ENCODE data around the gene AP3S1. TPM values are rescaled to one million over a fixed set of nuclear protein-coding genes. Genes with fewer than 3 reads are reported as not detected.
A peak's percentile ranks its signal among the peaks of the same experiment; 100 is the strongest.
"Not testable (repeated sequence)": the region's sequence is repeated elsewhere in the genome, so short reads cannot be mapped to it uniquely, and the experiment has no call there.

The AP3S1 gene
- polyA plus RNA-seq, 1 donor: 121 TPM

DNA sequence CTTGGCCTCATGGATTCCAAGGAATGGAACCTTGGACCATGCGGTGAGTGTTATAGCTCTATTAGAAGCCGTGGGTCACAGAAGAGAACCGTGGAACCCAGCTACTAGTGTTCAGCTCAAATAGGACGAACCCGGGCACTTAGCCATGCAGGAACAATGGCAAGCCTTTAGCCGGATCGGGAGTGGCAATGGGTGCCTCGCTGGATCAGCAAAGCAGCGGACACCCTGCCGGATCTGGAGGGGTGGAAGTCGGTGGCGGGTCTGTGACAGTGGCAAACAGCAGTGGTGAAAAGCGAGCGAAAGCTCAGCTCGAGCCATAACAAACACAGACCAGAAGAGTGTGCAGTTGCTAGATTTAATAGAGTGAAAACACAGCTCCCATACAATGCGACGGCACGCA is 22.9 kb upstream of the AP3S1 start:
- no peak overlapping the region for H3K4me3 ChIP-seq (ENCODE audit: low read length)
- no peaks in the 10 kb centered on the region for H3K4me1 ChIP-seq (ENCODE audit: control insufficient read depth, insufficient read depth, low read length)
- no peak overlapping the region for H3K27ac ChIP-seq (ENCODE audit: low read length)
- WGBS (ENCODE audit: insufficient coverage, low lambda C conversion rate): 80% methylated on average over 2 of the region's 18 CpGs
- DNase-seq: no peak
- H3K36me3 ChIP-seq (ENCODE audit: control insufficient read depth, insufficient read depth, low read length): no peaks in the 10 kb centered on the region
- peaks cover 3% of the 10 kb centered on the region for H3K9me3 ChIP-seq (ENCODE audit: control insufficient read depth, low read depth, low read length)
- H3K27me3 ChIP-seq (ENCODE audit: control insufficient read depth, insufficient read depth, low read length): peaks cover 55% of the 10 kb centered on the region

DNA sequence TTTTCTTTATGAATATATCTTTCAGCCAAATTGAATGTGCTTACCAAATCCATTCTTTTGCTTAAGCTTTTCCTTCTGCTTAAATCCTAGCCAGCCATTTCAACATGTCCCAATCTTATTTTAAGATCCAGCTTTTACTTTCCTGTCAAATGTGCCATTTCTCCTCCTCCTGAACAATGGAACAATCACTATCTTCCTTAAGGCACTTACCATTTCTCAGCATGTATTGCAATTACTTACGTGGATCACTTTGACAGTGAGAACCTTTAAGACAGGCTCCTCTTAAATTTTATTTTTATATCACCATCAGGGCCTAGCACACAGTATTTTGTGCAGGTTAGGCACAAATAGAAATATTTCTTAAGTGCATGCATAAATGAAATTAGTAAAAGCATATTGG is 20.9 kb upstream of the AP3S1 start:
- 100% methylated on average over 1 of the region's 1 CpG for WGBS (ENCODE audit: insufficient coverage, low lambda C conversion rate)
- H3K4me1 ChIP-seq (ENCODE audit: control insufficient read depth, insufficient read depth, low read length): no peaks in the 10 kb centered on the region
- no peak for DNase-seq

DNA sequence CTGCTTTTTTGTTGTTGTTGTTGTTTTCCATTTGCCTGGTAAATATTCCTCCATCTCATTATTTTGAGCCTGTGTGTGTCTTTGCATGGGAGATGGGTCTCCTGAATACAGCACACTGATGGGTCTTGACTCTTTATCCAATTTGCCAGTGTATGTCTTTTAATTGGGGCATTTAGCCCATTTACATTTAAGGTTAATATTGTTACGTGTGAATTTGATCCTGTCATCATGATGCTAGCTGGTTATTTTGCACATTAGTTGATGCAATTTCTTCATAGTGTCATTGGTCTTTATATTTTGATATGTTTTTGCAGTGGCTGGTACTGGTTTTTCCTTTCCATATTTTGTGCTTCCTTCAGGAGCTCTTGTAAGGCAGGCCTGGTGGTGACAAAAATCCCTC is 16.8 kb upstream of the AP3S1 start:
- peaks cover 14% of the 10 kb centered on the region for H3K36me3 ChIP-seq (ENCODE audit: control insufficient read depth, insufficient read depth, low read length)
- not testable (repeated sequence) for H3K9me3 ChIP-seq (ENCODE audit: control insufficient read depth, low read depth, low read length); H3K27me3 ChIP-seq (ENCODE audit: control insufficient read depth, insufficient read depth, low read length); H3K27ac ChIP-seq (ENCODE audit: low read length); H3K4me3 ChIP-seq (ENCODE audit: low read length); DNase-seq; H3K4me1 ChIP-seq (ENCODE audit: control insufficient read depth, insufficient read depth, low read length)
- WGBS (ENCODE audit: insufficient coverage, low lambda C conversion rate): no CpG with 5 or more reads among the region's 1 CpG

More for the DNA sequence above, 20.9 kb upstream of the AP3S1 start:
- no peak overlapping the region for H3K4me3 ChIP-seq (ENCODE audit: low read length)
- H3K27ac ChIP-seq (ENCODE audit: low read length): no peak overlapping the region
- peaks cover 35% of the 10 kb centered on the region for H3K27me3 ChIP-seq (ENCODE audit: control insufficient read depth, insufficient read depth, low read length)
- H3K36me3 ChIP-seq (ENCODE audit: control insufficient read depth, insufficient read depth, low read length): no peaks in the 10 kb centered on the region
- H3K9me3 ChIP-seq (ENCODE audit: control insufficient read depth, low read depth, low read length): peaks cover 3% of the 10 kb centered on the region

GRCh38 chr5:115825948-115826347 is 15.8 kb upstream of the AP3S1 start:
- H3K27ac ChIP-seq (ENCODE audit: low read length): no peak overlapping the region
- H3K27me3 ChIP-seq (ENCODE audit: control insufficient read depth, insufficient read depth, low read length): no peaks in the 10 kb centered on the region
- H3K4me3 ChIP-seq (ENCODE audit: low read length): no peak overlapping the region
- peaks cover 19% of the 10 kb centered on the region for H3K36me3 ChIP-seq (ENCODE audit: control insufficient read depth, insufficient read depth, low read length)
- no peaks in the 10 kb centered on the region for H3K4me1 ChIP-seq (ENCODE audit: control insufficient read depth, insufficient read depth, low read length)
- no peaks in the 10 kb centered on the region for H3K9me3 ChIP-seq (ENCODE audit: control insufficient read depth, low read depth, low read length)
- no peak for DNase-seq
- 80% methylated on average over 1 of the region's 4 CpGs for WGBS (ENCODE audit: insufficient coverage, low lambda C conversion rate)

DNA sequence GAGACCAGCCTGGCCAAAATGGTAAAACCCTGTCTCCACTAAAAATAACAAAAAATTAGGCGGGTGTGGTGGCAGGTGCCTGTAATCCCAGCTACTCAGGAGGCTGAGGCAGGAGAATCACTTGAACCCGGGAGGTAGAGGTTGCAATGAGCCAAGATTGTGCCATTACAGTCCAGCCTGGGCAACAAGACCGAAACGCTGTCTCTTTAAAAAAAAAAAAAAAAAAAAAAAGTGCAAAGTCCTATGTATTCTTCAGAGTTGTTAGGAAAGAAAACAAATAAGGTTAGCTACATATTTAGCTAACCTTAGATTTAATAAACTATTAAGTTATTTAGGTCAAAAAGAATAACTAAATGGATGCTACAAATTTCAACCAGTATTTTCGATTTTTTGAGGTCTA is 11.8 kb upstream of the AP3S1 start:
- 100% methylated on average over 1 of the region's 5 CpGs for WGBS (ENCODE audit: insufficient coverage, low lambda C conversion rate)
- Histone ChIP-seq H3K9me3 (ENCODE audit: control insufficient read depth, low read depth, low read length) (no peaks in the 10 kb centered on the region), H3K27me3 (ENCODE audit: control insufficient read depth, insufficient read depth, low read length) (no peaks in the 10 kb centered on the region), H3K36me3 (ENCODE audit: control insufficient read depth, insufficient read depth, low read length) (peaks cover 34% of the 10 kb centered on the region), H3K4me3 (ENCODE audit: low read length) (no peak overlapping the region), H3K27ac (ENCODE audit: low read length) (no peak overlapping the region), H3K4me1 (ENCODE audit: control insufficient read depth, insufficient read depth, low read length) (no peaks in the 10 kb centered on the region)
- DNase-seq: no peak

- no peaks in the 10 kb centered on the region for H3K4me1 ChIP-seq (ENCODE audit: control insufficient read depth, insufficient read depth, low read length)
- no peaks in the 10 kb centered on the region for H3K9me3 ChIP-seq (ENCODE audit: control insufficient read depth, low read depth, low read length)
- peak in 1 of 2 donors; percentile 30 for DNase-seq
- H3K4me3 ChIP-seq (ENCODE audit: low read length): no peak overlapping the region
- WGBS (ENCODE audit: insufficient coverage, low lambda C conversion rate): no CpG with 5 or more reads among the region's 2 CpGs
- H3K27ac ChIP-seq (ENCODE audit: low read length): no peak overlapping the region
- H3K27me3 ChIP-seq (ENCODE audit: control insufficient read depth, insufficient read depth, low read length): no peaks in the 10 kb centered on the region
- peaks cover 42% of the 10 kb centered on the region for H3K36me3 ChIP-seq (ENCODE audit: control insufficient read depth, insufficient read depth, low read length)
Observed at GRCh38 chr5:115831163-115831768, 10.5 kb upstream of the AP3S1 start.

DNA sequence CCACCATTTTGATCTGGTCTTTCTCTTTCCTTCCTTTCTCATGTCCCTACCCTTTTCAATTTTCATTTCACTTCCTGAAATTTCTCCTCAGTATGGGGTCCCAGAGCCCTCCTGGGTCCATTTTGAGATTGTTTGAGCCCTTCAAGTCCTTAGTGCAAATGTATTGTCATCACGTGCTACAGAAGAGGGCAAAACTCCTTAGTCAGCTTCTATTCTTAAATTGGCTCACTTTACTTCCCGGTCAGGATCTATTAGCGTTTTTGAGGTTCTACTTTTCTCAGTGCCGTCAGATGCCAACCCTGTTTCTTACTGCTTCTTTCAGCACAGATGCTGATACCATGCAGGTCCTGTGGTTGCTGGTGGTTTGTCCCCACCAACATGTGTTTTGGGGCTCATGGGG is 6.3 kb upstream of the AP3S1 start:
- Histone ChIP-seq H3K27me3 (ENCODE audit: control insufficient read depth, insufficient read depth, low read length) (no peaks in the 10 kb centered on the region), H3K36me3 (ENCODE audit: control insufficient read depth, insufficient read depth, low read length) (peaks cover 38% of the 10 kb centered on the region), H3K4me1 (ENCODE audit: control insufficient read depth, insufficient read depth, low read length) (no peaks in the 10 kb centered on the region), H3K4me3 (ENCODE audit: low read length) (no peak overlapping the region), H3K9me3 (ENCODE audit: control insufficient read depth, low read depth, low read length) (no peaks in the 10 kb centered on the region), H3K27ac (ENCODE audit: low read length) (no peak overlapping the region)
- DNase-seq: no peak
- WGBS (ENCODE audit: insufficient coverage, low lambda C conversion rate): 100% methylated on average over 2 of the region's 4 CpGs

DNA sequence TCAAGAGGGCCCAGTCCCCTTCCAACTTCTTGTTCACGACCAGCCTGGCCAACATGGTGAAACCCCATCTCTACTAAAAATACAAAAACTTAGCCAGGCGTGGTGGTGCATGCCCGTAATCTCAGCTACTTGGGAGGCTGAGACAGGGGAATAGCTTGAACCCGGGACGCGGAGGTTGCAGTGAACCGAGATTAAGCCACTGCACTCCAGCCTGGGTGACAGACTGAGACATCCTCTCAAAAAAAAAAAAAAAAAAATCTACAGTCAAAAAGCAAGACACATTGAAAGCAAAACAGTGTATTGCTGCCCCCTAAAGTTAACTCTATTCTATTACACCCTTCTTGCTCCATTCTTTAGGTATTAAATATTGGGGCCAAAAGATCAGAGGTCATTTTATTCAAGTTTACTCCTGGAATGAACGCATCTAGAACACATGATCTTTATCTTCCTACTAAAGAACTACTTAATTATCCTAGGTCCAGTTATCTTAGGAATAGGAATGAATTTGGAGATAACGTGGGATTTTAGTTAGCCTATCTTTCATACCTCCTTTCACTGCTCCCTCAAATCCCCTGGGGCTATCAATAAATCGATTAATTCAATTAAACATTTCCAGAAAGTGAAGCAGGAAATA is 2.7 kb upstream of the AP3S1 start:
- DNase-seq: peak in 1 of 2 donors; percentile 60
- Histone ChIP-seq H3K9me3 (ENCODE audit: control insufficient read depth, low read depth, low read length) (no peaks in the 10 kb centered on the region), H3K27me3 (ENCODE audit: control insufficient read depth, insufficient read depth, low read length) (no peaks in the 10 kb centered on the region), H3K27ac (ENCODE audit: low read length) (no peak overlapping the region), H3K36me3 (ENCODE audit: control insufficient read depth, insufficient read depth, low read length) (peaks cover 28% of the 10 kb centered on the region), H3K4me3 (ENCODE audit: low read length) (no peak overlapping the region), H3K4me1 (ENCODE audit: control insufficient read depth, insufficient read depth, low read length) (no peaks in the 10 kb centered on the region)
- 17% methylated on average over 2 of the region's 10 CpGs for WGBS (ENCODE audit: insufficient coverage, low lambda C conversion rate)

DNA sequence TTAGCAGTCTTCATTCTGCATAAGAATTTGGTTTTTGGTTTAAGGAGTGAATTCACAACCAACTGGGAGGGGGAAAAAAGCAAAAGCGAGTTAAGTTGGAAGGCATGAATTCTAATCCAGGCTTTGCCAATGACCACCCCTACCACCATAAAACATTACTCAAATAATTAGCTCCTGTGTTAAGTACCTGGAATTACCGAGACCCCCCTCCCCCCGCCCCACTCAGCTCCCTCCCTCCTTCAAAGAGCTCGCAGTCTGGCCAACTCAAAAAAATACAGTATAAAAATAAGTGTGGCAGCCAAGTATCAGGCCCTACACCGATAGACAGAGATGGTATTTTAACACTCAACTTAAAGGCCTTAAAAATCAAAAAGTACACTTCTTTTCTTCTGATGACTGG is 862 bp upstream of the AP3S1 start:
- WGBS (ENCODE audit: insufficient coverage, low lambda C conversion rate): 0% methylated on average over 1 of the region's 5 CpGs
- H3K4me3 ChIP-seq (ENCODE audit: low read length): peak overlapping the region; percentile 92
- peaks cover 3% of the 10 kb centered on the region for H3K4me1 ChIP-seq (ENCODE audit: control insufficient read depth, insufficient read depth, low read length)
- H3K27me3 ChIP-seq (ENCODE audit: control insufficient read depth, insufficient read depth, low read length): no peaks in the 10 kb centered on the region
- no peaks in the 10 kb centered on the region for H3K9me3 ChIP-seq (ENCODE audit: control insufficient read depth, low read depth, low read length)
- H3K27ac ChIP-seq (ENCODE audit: low read length): peak overlapping the region; percentile 92
- DNase-seq: no peak
- peaks cover 14% of the 10 kb centered on the region for H3K36me3 ChIP-seq (ENCODE audit: control insufficient read depth, insufficient read depth, low read length)

- Histone ChIP-seq H3K4me3 (ENCODE audit: low read length) (peak overlapping the region; percentile 92), H3K27ac (ENCODE audit: low read length) (peak overlapping the region; percentile 92), H3K36me3 (ENCODE audit: control insufficient read depth, insufficient read depth, low read length) (peaks cover 3% of the 10 kb centered on the region), H3K4me1 (ENCODE audit: control insufficient read depth, insufficient read depth, low read length) (peaks cover 3% of the 10 kb centered on the region), H3K9me3 (ENCODE audit: control insufficient read depth, low read depth, low read length) (no peaks in the 10 kb centered on the region), H3K27me3 (ENCODE audit: control insufficient read depth, insufficient read depth, low read length) (no peaks in the 10 kb centered on the region)
- 0% methylated on average over 2 of the region's 68 CpGs for WGBS (ENCODE audit: insufficient coverage, low lambda C conversion rate)
- peak in 1 of 2 donors; percentile 31 for DNase-seq
Observed at GRCh38 chr5:115842089-115842935, 577 bp downstream of the AP3S1 start.
